CMK (cell line): ENCODE measurements around the gene KCNQ1OT1.

Experiments used
- DNase-seq: peaks from one replicate; pipeline ENCODE4 v3.0.0-alpha.2; 2010; ENCODE audit warnings: low read depth

KCNQ1OT1 gene

DNA sequence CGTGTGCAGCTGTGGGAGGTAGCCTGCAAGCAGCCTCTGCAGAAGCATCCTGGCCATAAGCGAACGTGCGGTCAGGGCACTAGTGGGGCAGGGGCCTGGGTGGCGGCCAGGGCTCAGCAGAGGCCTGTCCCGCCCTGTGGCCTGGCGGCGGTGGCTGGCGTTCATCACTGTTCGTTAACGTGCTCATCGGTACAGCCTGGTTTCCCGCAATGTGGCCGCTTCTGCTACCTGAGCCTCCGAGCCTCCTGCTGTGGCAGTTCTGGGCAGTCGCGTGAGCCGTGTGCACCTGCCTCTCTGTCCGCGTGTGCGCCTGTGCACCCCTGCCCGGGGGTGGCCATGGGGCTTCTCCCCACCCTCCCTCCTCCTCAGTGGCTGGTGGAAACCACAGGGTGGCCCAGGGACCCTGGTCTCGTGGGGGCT lies 117.9 kb downstream of the KCNQ1OT1 start:
- DNase-seq, result no peak

DNA sequence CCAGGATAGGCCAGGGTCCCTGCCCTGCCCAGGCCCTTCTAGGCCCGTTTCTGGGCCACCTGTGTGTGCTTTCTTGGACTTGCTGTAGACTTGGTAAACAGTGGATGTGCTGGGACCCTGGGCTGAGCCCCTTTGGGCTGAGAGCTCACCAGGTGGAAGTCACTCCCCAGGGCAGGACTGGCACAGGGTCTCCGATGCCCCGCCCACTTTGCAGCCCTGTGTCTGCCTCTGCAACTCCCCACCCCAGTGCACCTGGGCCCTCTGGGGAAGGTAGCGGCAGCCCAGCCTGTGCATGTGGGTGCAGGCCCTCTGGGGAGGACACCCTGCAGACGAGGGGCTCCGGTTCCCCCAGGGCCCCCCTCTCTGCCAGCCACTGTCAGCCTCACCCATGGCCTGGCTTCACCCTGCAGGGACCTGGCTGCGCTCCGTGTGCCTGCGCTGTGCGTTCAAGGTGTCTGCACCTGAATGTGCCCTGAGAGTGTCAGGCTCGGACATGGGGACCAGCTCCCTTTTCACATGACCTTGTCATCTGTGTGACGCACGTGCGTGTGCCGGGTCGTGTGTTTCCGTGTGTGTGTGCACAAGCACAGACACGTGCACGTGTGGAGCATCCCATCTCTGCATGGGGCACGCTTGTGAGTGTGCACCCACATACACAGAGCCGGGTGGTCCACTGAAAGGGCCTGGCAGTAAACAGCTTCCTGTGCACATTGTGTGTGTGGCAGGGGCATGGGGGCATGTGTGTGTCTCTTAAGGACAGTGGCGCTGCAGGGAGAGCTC lies 118.5 kb downstream of the KCNQ1OT1 start:
- no peak for DNase-seq

DNA sequence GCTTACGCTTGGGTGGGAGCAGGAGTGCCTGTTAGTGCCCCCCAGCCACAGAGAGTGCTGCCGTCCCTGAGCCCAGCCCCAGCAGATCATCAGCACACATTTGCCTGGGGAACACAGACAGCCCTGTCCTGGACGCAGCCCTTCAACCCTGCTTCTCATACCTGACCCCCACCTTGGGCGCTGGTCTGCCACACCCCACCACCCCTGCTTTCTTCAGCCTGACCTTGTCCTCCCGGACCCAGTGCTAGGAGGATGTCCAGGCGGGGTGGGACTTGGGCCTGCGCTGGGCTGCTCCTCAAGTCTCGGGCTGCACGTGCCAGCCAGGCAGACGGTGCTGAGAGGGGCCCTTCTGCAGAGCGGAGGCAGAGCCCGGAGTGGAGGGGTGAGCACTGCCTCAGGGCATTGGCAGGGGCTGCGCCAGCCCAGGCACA lies 119.2 kb downstream of the KCNQ1OT1 start:
- no peak for DNase-seq

DNA sequence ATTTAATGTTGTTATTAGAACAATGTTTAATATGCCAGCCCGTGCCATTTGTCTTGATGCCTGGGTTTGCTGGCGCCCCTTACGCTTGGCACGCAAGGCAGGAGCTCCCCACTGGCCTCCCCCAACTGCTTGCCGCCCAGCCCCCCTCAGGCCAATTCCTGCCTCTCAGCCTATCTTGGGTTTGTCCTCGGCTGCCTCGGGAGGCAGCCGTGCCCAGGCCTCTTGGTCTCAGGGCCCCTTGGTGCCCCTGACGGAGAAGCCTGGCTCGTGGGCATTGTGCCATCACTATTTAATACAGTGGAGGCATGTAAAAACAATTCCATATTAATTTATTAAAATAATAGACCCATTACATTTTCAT lies 119.8 kb downstream of the KCNQ1OT1 start:
- DNase-seq, result no peak

DNA sequence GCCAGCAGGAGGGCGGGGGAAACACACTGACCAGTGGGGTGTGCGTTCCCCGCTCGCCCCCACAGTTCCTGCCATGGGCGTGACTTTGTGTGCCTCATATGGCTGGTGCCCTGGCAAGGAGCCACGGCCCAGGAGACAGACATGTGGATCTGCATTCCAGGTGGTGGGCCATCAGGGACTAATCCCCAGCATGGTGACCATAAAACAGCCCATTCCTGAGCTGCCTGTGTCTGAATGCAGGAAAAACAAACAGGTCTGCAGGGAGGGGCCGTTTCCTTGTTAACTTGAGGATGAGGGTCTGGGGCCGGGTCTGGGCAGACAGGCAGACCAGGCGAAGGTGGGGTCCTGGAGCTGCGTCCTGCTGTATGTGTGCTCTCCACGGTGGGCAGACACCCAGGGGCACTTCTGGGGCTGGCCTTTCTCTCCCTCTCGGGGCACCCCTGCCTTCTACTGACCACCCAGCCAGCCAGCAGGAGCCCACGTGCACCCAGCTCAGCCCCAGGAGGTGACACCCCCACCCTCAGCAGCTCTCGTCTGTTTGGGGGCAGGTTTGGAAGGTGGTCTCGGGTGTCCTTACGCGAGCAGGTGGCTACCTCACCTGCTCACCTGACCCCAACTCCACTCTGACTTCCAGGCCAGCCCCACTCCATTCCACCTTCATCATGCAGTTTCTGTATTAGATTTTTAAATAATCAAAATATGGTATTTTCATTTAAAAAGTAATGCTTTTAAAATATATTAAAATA lies 120.3 kb downstream of the KCNQ1OT1 start:
- DNase-seq, result no peak

DNA sequence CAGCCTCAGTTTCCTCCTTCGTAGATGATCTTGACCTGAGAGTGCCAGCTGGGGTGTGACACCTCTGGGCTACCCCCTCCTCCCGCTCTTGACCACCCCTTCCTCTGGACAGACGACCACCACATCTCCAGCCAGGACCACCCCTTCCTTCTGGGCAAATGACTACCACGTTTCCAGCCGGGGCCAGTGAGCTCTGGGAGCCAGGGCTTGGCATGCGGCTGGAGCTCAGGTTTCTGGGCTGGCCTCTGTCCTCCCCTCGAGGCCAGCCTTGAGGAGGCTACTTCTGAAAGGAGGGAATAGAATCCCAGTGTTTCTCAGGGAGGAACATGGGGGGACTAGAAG lies 120.9 kb downstream of the KCNQ1OT1 start:
- DNase-seq, result no peak

DNA sequence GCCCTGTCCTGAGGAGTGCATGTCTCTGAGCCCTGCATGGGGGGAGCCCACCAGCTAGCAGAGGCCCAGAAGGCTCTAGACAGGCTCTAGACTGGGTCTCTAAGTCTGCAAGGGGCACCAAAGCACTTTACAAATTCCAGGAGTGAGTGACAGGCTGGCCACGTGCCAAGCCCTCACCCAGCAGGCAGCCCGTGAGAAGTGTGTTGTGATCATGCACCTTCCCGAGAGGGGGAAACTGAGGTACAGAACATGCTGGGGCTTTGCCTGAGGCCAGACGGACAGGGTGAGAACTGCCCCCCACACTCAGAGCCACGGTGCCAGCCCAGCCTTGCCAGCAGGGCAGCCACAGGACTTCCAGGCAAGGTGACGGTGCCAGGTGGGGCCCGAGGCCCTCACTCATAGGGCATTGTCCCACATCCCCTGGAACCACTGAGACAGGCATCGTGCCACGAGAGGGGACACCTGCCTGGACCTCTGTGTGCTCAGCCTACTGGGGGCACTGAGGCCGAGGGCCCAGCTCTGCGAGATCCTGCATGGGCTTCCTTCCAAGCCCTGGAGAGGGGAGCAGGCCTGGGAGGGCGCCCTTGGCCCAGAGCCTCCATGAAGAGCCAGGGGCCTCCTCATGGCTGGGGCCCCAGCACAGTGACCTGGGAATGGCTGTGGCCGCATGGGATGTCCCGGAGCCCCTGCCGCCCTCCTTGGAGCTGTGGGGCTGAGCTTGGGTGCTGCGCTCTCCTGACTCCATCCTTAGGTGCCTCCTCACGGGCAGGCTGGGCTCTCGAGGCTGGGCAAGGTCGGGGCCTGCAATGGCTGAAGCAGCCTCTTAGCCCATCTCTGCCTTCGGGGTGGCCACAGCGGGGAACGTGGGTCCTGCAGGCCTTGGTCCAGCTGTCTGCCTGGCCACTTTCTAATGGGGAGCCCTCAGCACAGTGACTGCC lies 121.5 kb downstream of the KCNQ1OT1 start:
- no peak for DNase-seq

DNA sequence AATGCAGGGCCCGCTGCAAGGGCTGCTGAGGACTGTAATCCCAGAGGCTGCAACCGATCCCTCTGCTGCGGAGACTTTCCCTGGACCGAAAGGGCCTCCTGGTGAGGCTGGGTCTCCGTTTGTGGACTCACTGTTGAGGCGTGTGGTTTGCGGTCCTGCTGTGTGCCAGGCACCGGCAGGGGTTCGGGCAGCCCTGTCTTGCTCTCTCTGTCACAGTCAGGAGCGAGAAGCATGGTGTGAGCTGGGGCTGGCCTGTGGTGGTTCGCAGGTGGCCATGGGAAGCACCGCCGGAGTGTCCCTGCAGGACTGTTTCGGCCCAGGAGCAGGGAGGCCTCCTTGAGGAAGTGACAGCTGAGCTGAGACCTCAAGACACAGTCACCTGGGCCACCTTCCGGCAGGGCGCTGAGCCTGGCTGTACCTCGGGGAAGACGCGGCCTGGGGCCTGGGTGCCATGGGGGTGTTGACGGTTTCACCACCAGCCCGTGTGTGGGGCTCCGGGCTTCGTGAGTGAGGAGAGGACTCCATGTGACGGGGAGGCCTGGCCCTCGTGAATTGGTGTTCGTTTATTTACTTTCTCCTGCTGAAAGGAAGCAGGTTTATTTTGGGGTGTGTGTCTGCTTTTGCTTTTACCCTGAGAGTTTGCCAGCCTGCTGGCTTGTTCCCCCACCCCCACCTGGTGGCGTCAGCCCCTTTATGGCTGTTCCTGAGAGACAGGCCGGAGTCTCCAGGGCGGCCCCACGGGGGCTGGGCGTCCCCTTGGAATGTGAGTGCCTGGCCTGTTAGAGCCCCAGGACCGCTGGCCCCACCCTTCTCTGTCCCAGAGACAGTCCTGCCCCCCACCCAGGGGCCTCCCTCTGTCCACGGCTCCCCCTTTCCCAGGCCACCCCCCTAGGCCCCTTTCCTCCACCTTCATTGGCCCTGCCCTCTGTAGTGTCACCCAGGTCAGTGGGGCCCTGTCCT lies 122.5 kb downstream of the KCNQ1OT1 start:
- DNase-seq, result no peak

DNA sequence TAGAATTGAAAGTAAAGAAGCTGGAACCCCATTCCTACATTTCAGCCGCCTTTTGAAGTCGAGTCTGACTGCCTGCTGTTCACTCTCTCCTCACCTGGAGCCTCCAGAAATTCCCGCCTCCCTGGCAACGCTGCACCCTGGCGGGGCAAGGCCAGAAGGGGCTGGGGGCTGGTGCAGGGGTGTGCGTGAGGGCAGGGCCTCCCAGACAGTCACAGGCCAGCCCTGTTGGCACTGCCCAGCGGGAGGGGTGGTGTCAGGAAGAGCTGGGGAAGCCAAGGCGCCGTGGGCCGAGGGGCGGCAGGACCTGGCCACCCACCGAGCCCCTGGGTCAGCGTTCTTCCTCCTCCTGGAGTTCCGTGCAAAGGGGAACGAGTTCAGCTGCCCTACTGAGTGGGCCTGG lies 123.2 kb downstream of the KCNQ1OT1 start:
- no peak for DNase-seq

DNA sequence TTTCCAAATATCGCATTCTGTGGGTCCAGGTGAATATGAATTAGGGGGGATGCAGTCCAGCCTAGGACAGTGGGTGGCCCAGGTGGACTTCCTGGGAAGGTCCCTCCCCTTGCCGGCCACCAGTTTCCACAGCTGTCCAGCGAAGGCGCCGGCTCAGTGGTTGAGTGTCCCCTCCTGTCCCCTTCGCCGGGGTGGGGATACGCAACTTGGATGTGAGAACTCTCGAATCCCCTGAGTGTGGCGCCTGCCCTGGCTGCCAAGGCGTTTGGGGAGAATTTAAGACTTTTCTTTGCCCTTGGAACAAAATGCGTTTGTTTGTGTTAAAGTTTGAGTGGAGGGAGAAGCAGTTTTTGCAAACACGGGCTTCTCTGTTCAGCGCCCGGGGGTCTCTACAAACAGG lies 123.7 kb downstream of the KCNQ1OT1 start:
- DNase-seq, result no peak

DNA sequence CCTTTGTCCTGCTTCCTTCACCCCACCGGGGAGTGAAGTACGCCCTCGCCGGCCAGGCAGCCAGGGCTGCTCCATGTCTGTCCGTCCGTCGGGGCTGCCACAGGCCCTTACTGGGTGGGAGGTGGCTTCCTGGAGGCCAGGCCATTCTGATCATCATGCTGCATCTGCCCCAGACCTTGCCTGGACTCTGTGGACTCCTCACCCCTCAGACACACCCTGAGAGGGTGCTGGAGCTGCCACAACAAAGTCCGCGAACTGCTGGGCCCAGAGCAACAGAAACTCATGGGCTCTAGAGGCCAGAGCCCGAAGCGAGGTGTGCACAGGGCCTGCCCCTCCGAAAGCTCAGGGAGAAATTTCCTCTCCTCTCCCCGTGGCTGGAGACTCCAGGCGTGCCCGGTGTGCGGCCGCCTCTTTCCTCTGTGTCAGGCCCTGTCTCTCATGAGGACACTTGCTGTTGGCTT lies 124.2 kb downstream of the KCNQ1OT1 start:
- no peak for DNase-seq

DNA sequence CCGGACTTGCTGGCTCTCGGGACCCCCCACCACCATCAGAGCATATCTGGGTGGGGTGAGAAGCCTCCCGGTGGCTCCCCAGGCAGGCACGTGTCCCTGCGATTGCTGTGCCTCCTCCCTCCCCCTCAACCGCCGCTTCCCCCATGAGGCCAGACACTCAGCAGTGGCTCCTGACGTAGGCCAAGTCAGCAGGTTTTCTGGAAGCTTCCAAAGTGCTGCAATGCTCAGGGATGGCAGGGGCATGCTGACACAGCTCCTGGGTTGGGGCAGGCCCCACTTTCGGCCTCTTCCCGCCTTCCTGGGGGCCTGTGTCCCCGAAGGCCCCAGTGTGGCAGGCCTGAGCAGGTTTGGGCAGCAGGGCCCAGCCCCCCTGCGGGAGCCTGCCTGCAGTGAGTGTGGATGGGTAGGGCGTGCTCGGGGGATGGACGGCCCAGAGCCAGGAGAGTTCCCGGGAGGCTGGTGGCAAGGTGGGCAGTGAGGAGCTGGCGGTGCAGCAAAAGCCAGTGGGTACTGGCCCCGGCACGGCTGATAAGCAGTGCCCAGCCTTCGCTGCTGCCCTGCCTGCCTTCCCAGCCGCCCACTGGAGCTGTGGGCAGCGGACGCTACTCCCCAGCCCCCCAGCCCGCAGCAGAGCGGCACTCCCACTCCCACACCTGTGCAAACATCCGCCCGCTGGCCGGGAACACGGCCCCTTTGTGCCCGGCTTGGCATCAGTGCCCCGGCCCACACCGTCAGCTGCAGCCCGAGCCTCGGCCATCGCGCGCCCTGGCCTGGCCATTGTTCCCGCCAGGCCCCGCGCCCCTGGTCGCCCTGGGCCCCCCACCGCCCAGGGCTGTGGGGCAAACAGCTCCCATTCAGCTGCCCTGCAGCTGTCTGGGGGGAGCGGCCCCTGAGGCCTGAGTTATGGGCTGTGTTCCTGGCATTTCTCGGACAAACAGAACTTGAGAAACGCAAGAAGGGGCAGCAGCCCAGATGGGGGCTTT lies 125.0 kb downstream of the KCNQ1OT1 start:
- DNase-seq, result no peak

DNA sequence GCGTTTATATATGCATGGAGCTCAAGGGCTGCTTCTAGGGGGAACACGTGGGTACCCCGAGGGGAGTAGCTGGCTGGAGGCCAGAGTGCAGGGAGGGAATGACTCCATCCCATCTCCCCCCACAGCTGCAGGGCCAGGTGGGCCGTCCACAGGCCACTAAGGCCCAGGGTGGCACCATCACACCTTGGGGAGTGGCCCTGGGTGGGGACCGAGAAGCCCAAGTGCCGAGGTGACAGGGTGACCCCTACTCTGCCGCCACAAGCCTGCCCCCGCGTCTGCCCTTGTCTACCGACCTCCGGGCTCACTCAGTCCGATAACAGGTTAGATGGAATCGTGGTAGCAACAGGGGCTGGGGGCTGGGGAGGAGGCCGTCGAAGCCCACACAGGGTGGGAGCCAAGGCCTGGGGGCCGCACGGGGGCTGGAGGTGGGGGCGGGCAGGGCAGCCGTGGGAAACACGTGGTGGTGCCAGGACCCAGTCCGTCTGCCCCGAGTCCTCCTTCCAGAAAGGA lies 125.7 kb downstream of the KCNQ1OT1 start:
- no peak for DNase-seq

DNA sequence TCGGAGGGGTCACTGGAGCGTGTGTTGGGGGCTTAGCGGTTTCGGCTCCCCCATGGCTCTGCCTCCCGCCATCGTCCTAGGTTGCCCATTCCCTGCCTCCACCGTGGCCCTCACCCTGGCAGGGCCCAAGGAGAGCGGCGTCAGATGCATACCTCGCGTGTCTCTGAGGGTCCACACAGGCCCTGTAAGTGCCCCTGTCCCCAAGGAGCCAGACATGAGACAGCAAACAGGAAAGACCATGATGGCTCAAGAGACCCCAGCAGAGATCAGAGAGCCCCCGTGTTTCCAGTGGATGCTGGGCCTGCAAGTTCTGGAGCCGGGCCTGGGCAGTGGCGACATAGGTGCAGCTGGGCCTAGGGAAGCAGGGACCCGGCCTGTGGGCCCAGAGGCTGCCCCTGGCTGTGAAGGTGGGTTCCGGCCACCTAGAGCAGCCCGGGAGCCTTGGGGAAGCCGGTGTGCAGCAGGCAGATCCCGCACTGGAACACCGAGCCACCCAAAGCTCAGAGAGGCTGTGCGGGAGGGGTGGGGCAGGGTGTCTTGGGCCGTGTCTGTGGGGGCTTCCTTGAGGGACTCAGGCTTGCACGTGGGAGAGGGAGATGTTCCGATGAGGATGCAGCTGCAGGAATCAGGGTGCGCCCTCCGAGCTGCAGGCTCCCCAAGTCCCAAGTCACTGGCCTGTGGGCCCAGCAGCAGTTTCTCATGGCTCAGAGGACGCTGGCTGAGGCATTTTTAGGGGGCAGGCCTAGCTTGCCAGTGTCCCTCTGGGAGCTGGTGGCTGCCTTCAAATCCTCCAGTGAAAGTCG lies 126.4 kb downstream of the KCNQ1OT1 start:
- no peak for DNase-seq

DNA sequence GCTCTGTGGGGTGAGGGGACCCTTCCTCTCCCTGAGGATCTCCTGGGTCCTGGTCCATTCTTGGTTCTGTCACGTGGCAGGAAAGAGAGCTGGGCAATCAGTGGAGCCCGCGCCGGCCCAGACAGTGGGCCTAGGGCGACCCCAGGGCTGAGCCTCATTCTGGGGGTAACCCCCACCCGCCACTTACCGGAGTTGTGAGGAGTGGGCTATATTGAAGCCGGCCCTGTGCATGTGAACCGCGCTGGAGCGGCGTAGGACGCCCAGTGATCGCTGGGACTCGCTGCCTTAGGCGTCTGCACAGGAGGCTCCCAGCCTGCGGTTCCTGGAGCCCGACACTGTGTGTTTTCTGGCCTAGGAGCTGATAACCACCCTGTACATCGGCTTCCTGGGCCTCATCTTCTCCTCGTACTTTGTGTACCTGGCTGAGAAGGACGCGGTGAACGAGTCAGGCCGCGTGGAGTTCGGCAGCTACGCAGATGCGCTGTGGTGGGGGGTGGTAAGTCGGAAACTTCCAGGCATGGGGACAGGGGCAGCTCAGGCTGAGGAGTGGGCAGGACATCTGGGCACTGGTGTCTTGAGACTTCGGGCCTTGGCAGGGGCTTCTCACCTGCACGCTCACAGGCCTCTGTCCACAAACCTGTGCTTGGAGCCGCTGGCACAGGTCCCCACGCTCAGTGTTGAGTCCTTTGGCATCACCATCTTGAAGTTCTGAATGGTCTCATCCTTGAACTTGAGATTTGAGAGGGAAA lies 127.1 kb downstream of the KCNQ1OT1 start:
- DNase-seq, result no peak

DNA sequence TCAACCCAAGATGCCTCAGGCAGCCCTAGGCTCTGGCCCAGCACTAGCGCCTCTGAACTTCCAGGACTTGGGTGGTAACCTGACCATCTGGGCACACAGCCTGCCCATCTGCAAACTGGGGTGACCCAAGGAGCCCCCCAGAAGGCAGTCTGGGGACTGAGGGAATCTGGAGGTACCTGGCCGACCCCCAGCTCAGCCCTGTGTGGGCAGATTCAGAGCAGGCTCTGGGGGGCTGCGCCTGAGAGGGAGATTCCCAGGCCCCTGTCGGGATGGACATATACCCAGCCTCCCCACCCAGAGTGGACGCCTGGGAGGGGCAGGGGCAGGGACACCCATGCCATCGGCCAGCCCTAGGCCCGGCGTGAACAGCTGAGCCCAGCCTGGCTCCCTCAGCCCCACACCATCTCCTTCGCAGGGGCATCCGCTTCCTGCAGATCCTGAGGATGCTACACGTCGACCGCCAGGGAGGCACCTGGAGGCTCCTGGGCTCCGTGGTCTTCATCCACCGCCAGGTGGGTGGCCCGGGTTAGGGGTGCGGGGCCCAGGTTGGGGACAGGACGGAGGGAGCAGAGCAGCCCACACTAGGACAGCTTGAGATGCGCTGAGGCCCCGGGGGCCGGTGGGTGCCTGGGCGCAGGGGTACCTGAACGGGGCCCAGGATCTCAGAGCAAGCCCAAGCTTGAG lies 128.1 kb downstream of the KCNQ1OT1 start:
- DNase-seq, result no peak

DNA sequence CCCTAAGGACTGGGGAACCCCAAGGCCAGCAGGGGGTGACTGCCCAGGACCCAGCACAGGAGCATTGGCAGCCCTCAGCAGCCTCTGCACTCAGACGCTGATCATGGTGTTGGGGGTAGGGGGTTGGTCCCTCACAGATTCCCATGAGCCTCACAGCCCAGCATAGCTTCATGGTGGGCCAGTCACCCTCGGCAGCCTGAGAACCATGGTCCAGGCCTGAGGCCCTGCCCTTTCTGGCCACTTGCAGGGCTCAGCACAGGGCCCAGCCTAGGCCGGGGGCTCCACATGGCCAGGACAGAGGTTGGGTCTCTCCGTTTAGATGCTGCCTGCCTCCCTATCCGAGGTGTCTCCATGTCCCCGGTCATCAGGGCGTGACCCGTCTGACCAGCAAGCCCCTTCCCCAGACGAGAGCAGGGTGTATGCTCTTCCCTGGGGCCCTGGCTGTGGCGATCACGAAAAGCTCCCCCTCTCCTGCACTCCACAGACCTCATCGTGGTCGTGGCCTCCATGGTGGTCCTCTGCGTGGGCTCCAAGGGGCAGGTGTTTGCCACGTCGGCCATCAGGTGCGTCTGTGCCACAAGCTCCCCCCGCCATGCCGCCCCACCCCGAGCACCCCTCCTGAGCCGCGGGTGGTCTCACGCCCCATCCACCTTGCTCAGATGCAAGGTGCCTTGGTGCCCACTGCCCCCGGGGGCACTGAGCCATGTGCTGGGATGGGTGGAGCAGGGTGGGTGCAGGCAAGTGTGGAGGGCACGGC lies 128.8 kb downstream of the KCNQ1OT1 start:
- no peak for DNase-seq
